ENCODE data around the gene MED7. TPM values are rescaled to one million over a fixed set of nuclear protein-coding genes. Genes with fewer than 3 reads are reported as not detected.

MED7 gene
- total RNA-seq, 2 donors from 2014 or later: 14.8 to 19.1 TPM

- H3K4me3 Mint-ChIP-seq: no peak overlapping the region
- Histone ChIP-seq H3K27ac (ENCODE audit: low read depth, low read length) (no peak overlapping the region), H3K27me3 (ENCODE audit: control insufficient read depth, insufficient read depth, low read length, poor library complexity, severe bottlenecking) (no peaks in the 10 kb centered on the region), H3K4me1 (ENCODE audit: control insufficient read depth, insufficient read depth, low read length) (no peaks in the 10 kb centered on the region), H3K9me3 (ENCODE audit: control insufficient read depth, low read length) (no peaks in the 10 kb centered on the region), H3K36me3 (ENCODE audit: control insufficient read depth, insufficient read depth, low read length) (no peaks in the 10 kb centered on the region), H3K4me3 (ENCODE audit: low read length) (no peak overlapping the region), H3K9ac (ENCODE audit: extremely low read depth, low read length, poor library complexity, severe bottlenecking) (no peak overlapping the region)
- no peak for TF ChIP-seq CTCF (conservative IDR thresholded peaks at IDR 0.05)
- 95 to 100% methylated on average over 1 to 3 of the region's 3 CpGs for WGBS, 2 experiments (ENCODE audit: insufficient coverage in 1 of 2, insufficient read length in 1 of 2)
- DNase-seq: no peak
- H3K4me1 Mint-ChIP-seq: no peaks in the 10 kb centered on the region
- H3K27me3 Mint-ChIP-seq (ENCODE audit: insufficient read depth): no peaks in the 10 kb centered on the region
- H3K9me3 Mint-ChIP-seq: no peaks in the 10 kb centered on the region
- no peaks in the 10 kb centered on the region for H3K36me3 Mint-ChIP-seq (ENCODE audit: low read depth)
- H3K27ac Mint-ChIP-seq: no peak overlapping the region
Measured at GRCh38 chr5:157088342-157088990, 54.2 kb downstream of the MED7 start.

Other genes with a start within 250 kb of the MED7 start
- not detected for gene TIMD4, start 179.6 kb downstream of the MED7 start, total RNA-seq
- gene HAVCR1, start 83.7 kb downstream of the MED7 start, total RNA-seq: under 1 TPM; 0.59 to 0.60 TPM
- gene HAVCR2, start 33.8 kb downstream of the MED7 start, total RNA-seq: under 1 TPM; 0.33 to 0.35 TPM
- not detected for gene GARIN3, start 23.4 kb upstream of the MED7 start, total RNA-seq
- under 1 TPM; 0.31 to 0.38 TPM for gene ITK, start 38.0 kb upstream of the MED7 start, total RNA-seq
- 10 to 100 TPM; 29.3 to 33.4 TPM for gene CYFIP2, start 123.3 kb upstream of the MED7 start, total RNA-seq

Data from endodermal cell (in vitro differentiated cells).